Dedifferentiated amniotic fluid mesenchymal stem cell (primary cell): ENCODE data around the gene KCNK17.

ENCODE experiments used
- DNase-seq: peaks from one replicate; pipeline ENCODE4 v3.0.0-alpha.2; 2016; ENCODE audit errors: extremely low spot score

KCNK17 gene

DNA sequence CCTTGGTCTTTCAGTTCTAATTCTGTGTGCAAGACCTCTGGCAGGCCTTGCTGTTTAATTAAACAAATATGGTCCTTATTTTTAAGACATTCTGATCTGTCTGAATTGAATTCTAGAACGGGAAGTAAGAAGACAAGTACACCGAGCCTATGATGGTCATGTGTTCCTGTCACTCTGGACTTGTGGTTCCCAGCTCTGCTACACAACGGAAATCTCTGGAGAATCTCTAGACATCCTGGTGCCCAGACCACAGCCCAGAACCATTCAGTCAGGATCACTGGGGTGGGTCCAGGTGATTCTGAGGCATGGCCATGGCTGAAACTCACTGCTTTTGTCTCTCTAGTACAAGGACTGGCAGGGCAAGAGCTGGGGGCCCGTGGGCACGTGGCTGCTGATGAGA, 24.2 kb upstream of the KCNK17 start:
- no peak for DNase-seq

DNA sequence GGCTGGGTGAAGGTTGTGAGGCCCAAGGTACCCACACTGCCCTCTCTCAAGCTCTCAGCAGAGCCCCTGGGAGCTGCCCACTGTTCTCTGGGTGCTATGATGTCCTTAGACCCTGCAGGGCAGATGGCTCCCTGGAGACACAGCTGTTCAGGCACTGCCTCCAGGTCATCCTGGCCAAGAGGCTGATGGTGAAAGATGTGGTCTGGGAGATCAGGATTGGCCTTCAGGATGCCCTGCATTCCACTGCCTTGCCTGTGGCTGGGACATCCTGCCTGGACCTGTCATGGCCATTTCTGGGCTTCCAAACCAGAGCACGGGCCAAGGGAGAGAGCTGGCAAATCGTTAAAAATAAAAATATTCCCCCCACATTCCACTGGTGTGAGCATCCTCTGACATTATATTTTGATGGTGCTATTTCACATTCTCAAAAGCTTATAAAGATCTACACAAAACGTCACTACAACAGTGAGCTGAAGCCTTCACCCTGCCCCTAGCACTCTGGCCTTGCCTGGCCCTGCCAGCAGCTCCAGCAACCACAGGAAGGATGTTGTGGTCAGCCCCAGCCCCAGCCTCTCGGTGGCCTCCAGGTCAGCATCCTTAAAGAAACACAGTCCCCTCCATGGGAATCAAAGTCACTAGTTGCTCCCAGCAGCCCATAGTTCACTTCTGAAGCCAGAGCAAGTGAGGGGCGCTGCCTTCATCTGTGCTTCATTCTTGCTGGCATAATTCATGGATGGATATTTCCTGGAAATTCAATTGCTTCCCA, 21.7 kb upstream of the KCNK17 start:
- DNase-seq: no peak

GRCh38 chr6:39333644-39334438, 19.6 kb upstream of the KCNK17 start:
- DNase-seq: no peak

GRCh38 chr6:39330476-39330875, 16.3 kb upstream of the KCNK17 start:
- DNase-seq: no peak

GRCh38 chr6:39330057-39330456, 15.8 kb upstream of the KCNK17 start:
- no peak for DNase-seq

DNA sequence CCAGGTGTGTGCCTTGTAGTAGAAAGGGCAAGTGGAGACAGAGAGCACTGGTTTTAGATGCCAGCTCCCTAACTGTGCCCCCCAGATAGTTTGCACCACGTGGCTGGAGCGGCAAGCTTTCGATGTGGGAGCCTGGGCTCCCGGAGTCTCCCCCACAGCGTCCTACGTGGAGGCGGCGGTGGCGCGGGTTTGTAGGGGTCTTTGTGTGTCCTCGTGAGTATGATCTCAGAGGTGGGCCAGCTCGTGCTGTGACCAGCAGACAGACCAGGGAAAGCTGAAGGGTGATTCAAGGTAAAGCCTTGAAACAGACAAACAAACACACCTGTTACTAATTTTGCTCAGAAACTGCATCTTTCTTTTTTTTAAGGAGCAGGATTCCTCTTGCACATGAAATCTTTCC, 13.8 kb upstream of the KCNK17 start:
- no peak for DNase-seq

DNA sequence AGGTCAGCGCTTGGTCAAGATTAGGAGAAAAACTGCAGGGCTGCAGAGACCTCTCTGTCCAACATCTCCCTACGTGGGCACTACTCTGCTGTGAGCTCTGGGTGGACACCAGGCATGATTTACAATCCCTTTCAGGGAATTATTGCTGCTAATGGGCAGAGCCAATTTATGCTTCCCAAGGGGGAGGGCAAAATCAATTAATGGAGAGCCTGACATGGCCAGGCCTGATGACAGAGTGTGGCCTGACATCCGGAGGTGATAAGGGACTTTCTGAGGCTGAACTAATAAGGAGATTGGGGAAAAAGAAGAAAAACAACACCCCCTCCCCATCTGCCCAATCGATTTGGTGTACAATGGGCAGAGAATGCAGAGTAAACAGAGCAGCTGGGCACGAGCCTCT, 13.3 kb upstream of the KCNK17 start:
- DNase-seq: no peak

DNA sequence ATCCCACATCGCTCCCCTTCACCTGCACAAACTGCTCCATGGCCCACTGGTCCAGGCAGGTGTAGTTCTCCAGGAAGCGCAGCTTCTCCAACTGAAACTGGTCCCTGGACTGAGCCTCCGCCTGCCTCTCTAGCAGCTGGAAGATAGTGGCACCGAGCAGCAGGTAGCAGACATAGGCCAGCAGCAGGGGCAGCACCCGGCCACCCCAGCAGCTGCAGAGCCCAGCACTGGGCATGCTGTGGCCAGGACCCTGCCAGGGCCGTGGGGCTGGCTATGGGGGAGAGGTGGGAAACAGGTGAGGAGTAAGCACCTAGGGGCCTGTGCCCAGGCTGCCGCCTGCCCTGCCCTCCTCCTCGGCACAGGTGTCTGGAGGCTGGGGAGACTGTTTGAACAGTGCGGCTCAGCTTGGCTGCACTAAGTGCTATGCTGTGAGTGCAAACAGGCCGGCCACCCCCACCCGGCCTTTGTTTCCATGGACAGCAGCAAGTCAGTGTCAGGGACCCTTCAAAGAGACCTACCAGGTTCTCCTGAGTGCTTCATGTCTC, 8.2 kb upstream of the KCNK17 start, which contains the start of gene KCNK16:
KCNK16 (minus strand) TSS at position 397 of the 545 bp plus-strand sequence; CDS start at position 235, 162 bp downstream.
- DNase-seq: no peak

- no peak for DNase-seq
Observed at GRCh38 chr6:39321761-39322160, 7.5 kb upstream of the KCNK17 start.

GRCh38 chr6:39320363-39320984, 6.3 kb upstream of the KCNK17 start:
- DNase-seq: no peak

DNA sequence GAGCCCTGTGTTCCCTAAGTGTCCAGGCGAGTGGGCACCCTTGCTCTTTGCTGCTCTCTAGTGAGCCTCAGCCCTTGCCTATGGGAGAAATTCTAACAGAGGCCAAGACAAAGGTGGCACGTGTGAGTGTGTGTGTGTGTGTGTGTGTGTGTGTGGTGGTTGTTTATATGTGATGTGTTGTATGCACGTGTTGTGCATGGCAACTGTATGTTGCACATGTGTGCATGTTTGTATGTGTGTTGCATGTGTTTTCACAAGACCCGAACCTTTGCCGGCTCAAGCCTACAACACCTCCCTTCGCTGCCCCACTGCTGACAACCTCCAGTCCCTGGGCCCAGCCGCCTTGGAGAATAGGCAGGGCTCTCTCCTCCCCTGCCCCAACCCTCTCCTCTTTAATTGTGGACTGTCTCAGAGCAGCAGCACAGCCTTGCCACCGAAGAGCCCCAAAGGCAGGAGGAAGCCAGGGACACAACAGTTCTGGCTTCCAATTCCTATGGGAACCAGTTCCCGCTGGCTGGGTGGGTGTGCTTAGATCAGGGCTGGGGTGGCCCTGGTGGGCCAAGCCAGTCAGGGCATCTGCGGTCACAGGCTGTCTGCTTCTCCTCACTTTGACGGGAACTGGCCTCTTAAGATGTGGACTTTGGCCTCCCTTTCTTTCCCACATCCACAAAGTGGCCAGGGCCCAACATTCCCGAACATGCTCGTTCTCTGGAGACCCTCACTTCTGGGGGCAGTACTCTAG, 5.6 kb upstream of the KCNK17 start:
- DNase-seq: no peak

DNA sequence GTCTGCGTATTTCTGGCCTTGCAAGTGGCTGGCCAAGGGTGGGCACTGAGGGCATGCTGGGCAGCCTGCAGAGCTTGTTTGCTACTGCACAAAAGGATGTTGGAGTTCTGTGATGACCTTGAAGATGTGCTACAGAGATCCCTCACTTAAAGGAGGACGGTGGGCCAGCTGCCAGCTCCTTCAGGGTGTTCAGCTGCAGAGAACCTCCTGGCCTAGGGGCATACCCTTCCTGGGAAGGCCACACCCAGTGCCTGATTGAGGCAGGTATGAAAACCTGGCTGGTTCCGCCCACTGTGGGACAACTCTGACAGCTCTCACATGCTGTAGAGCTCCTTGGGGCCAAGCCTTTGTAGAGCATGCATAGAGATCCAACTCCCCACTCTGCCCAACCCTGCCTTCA, 3.0 kb upstream of the KCNK17 start:
- no peak for DNase-seq

DNA sequence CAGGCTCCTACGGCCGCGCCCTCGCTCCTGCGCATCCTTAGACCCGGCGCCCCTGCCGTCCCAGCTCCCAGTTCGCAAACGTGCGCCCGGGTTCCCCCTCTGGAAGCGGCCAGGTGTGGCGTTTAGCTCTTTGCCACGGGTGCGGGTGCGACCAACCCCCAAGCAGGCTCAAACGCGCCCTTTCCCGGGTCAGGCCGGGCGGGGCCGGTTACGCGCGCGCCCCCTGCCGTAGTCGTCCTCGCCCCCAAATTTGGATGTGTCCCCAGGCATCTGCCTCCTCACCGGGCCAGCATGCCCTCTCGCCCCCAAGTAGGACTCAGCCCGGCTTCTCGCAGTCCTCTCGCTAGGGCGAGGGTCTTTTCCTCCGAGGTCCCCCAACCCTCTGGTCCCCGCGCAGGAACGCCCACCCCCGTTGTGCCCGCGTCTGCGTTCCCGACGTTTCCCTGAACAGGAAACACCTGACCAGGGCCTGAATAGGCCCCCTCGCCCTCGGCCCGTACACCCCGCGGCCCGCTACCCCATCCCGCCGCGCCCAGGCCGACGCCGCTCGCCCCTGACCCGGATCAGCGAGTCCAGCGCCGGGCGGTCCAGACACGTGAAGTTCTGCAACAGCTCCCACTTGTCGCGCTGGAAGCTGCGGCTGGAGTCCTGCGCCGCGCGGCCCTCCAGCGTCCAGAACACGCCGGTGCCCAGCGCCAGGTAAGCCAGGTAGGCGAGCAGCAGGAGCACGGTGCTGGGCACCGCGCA, 520 bp downstream of the KCNK17 start:
- no peak for DNase-seq

DNA sequence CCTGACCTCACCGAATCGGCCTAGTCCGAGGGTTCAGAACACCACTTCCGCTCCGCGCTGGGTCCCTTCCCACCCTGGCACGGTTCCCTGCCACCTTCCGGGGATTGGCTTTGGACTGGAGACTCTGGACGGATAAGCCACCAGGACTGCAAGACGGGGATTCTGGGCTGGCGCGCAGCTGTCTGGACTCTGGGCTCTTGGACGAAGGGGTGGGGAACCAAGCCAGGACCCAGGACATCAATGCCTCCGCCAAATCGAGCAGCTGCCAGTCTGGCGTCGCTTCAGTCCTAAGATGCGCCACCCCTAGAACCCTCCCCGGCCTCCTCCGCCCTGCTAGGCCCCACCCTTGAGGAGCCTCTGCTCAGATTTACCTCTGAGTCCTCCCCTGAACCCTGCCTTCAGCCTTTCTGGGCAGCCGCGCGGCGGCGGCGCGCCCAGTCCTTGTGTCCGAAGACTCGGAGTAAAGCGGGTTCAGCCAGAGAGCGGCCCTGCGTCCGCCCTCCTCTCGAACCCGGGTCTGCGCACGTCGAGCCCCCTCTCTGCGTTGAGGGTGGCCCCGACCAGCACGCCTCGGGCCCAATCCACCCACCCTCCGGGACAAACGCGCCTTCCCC, 1.2 kb downstream of the KCNK17 start:
- DNase-seq: no peak

GRCh38 chr6:39310542-39310941, 3.7 kb downstream of the KCNK17 start:
- DNase-seq: no peak

GRCh38 chr6:39309942-39310531, 4.2 kb downstream of the KCNK17 start:
- DNase-seq: peak; percentile 47

GRCh38 chr6:39307462-39307861, 6.8 kb downstream of the KCNK17 start:
- no peak for DNase-seq

- DNase-seq: no peak
Observed at GRCh38 chr6:39304951-39305350, 9.3 kb downstream of the KCNK17 start.

DNA sequence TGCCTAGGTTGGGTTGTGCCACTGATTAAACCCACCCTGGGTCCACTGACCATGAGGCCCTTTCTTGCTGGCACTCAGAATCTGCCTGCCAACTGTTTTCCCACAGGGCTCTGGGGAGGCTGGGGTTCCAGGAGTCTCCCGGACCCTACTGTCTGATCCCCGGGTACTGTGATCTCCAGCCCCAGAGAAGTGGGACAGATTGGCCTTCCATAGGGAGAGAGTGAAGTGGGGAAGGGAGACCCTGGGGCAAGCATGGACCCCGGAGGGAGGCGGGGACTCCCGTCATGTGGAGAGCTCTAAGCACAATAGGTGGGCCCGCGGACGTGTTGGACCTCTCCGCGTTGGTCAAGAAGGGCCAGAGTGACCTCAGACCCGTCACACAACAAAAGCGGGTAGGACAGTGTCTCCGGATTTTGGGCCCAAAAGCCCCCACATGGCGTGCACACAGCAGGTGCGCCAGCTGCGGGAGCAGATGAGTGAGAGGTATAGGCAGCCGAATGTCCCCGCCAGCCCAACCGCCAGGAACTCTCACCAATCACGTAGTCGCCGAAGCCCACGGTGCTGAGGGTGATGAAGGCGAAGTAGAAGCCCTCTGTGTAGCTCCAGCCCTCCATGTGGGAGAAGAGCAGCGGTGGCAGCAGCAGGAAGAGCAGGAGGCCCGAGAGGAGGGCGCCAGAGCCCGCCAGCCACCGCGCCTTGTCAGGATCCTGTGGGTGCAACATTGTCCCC, 10.6 kb downstream of the KCNK17 start:
- no peak for DNase-seq
